OCI-LY1 (cell line): ENCODE measurements around the gene FRMD5.

Source experiments
- H2AFZ ChIP-seq: fragments of 200-600 bp; sonication (generic), shearing (Covaris generic); 2 replicates; pipeline ENCODE4 v1.6.0; 2014; ENCODE audit warnings: antibody characterized with exemption, mild to moderate bottlenecking, low read length
- H3F3A ChIP-seq: fragments of 200-600 bp; sonication (generic), shearing (Covaris generic); 2 replicates; pipeline ENCODE4 v1.6.0; 2014; ENCODE audit warnings: mild to moderate bottlenecking, antibody characterized with exemption, low read length, moderate library complexity; ENCODE audit not compliant: insufficient read depth
- H3K27ac ChIP-seq: fragments of 200-600 bp; sonication (generic); 2 replicates; pipeline ENCODE4 v1.5.1; 2014; ENCODE audit warnings: low read length, mixed run types, mild to moderate bottlenecking, low read depth; ENCODE audit not compliant: poor library complexity, severe bottlenecking
- H3K27me3 ChIP-seq: fragments of 200-600 bp; sonication (generic); 2 replicates; pipeline ENCODE4 v1.6.0; 2014; ENCODE audit warnings: antibody characterized with exemption, mild to moderate bottlenecking, low read length, moderate library complexity; ENCODE audit not compliant: insufficient read depth
- H3K36me3 ChIP-seq: fragments of 200-600 bp; sonication (generic); 2 replicates; pipeline ENCODE4 v1.6.1; 2014; ENCODE audit warnings: mild to moderate bottlenecking, antibody characterized with exemption, low read length, moderate library complexity, mixed read lengths; ENCODE audit not compliant: insufficient read depth
- H3K4me1 ChIP-seq: fragments of 200-600 bp; sonication (generic); 2 replicates; pipeline ENCODE4 v1.5.1; 2014; ENCODE audit warnings: mild to moderate bottlenecking, low read length, moderate library complexity; ENCODE audit not compliant: insufficient read depth, severe bottlenecking
- H3K4me2 ChIP-seq: fragments of 200-600 bp; sonication (generic), shearing (Covaris generic); 2 replicates; pipeline ENCODE4 v1.6.1; 2014; ENCODE audit warnings: low read length
- H3K4me3 ChIP-seq: fragments of 200-600 bp; sonication (generic); 2 replicates; pipeline ENCODE4 v1.5.1; 2014; ENCODE audit warnings: low read length, low read depth, mild to moderate bottlenecking, mixed read lengths; ENCODE audit not compliant: poor library complexity, severe bottlenecking
- H3K79me2 ChIP-seq: fragments of 200-600 bp; shearing (Covaris generic); 2 replicates; pipeline ENCODE4 v1.6.1; 2016; ENCODE audit warnings: mixed run types, low read length, mixed read lengths; ENCODE audit not compliant: insufficient read depth
- H3K9ac ChIP-seq: fragments of 200-600 bp; sonication (generic), shearing (Covaris generic); 2 replicates; pipeline ENCODE4 v1.6.1; 2014; ENCODE audit warnings: mild to moderate bottlenecking, low read length, mixed read lengths
- H3K9me2 ChIP-seq: fragments of 200-600 bp; sonication (generic), shearing (Covaris generic); 2 replicates; pipeline ENCODE4 v1.6.1; 2014; ENCODE audit warnings: low read depth, mild to moderate bottlenecking, low read length, mixed read lengths
- H3K9me3 ChIP-seq: fragments of 200-600 bp; shearing (Covaris generic); 2 replicates; pipeline ENCODE4 v1.6.1; 2014; ENCODE audit warnings: low read length, mixed read lengths
- H4K20me1 ChIP-seq: fragments of 200-600 bp; sonication (generic), shearing (Covaris generic); 2 replicates; pipeline ENCODE4 v1.6.0; 2016; ENCODE audit warnings: mild to moderate bottlenecking, low read length; ENCODE audit not compliant: insufficient read depth
- CTCF ChIP-seq: fragments of 200-600 bp; sonication (generic), shearing (Covaris generic); IDR thresholded peaks from 2 replicates; pipeline ENCODE4 v1.5.1; 2017; ENCODE audit warnings: mild to moderate bottlenecking, antibody characterized with exemption, low read length, moderate library complexity, mixed read lengths
- EZH2 ChIP-seq: fragments of 200-600 bp; sonication (generic), shearing (Covaris generic); IDR thresholded peaks from 2 replicates; pipeline ENCODE4 v1.8.0; 2017; ENCODE audit warnings: borderline replicate concordance, mixed run types, mild to moderate bottlenecking, antibody characterized with exemption, low read length, moderate library complexity, mixed read lengths

Gene FRMD5

GRCh38 chr15:43873651-43874050 is 321.4 kb downstream of the FRMD5 start:
- Histone ChIP-seq H3K9ac (no peak overlapping the region), H3K9me2 (no peaks in the 10 kb centered on the region)
- TF ChIP-seq EZH2: no peak
- no peak for TF ChIP-seq CTCF

GRCh38 chr15:43872416-43873020 is 322.6 kb downstream of the FRMD5 start:
- Histone ChIP-seq H3K27ac (no peak overlapping the region), H3K4me1 (no peaks in the 10 kb centered on the region), H3K9me2 (no peaks in the 10 kb centered on the region), H3K27me3 (no peaks in the 10 kb centered on the region), H3F3A (no peaks in the 10 kb centered on the region), H2AFZ (no peak overlapping the region), H3K36me3 (peaks cover 88% of the 10 kb centered on the region), H3K9me3 (no peaks in the 10 kb centered on the region), H3K4me2 (no peak overlapping the region), H3K79me2 (no peaks in the 10 kb centered on the region), H3K9ac (no peak overlapping the region), H3K4me3 (no peak overlapping the region), H4K20me1 (no peaks in the 10 kb centered on the region)
- TF ChIP-seq CTCF: peak; percentile 60
- no peak for TF ChIP-seq EZH2

More at GRCh38 chr15:43873651-43874050, 321.4 kb downstream of the FRMD5 start:
- no peaks in the 10 kb centered on the region for H3K4me1 ChIP-seq
- no peaks in the 10 kb centered on the region for H3F3A ChIP-seq
- no peak overlapping the region for H3K4me2 ChIP-seq
- no peaks in the 10 kb centered on the region for H3K9me3 ChIP-seq
- H3K79me2 ChIP-seq: no peaks in the 10 kb centered on the region
- no peak overlapping the region for H2AFZ ChIP-seq
- no peak overlapping the region for H3K27ac ChIP-seq
- no peaks in the 10 kb centered on the region for H3K27me3 ChIP-seq
- H3K36me3 ChIP-seq: peaks cover 88% of the 10 kb centered on the region
- H3K4me3 ChIP-seq: no peak overlapping the region
- H4K20me1 ChIP-seq: no peaks in the 10 kb centered on the region

GRCh38 chr15:43871835-43872234 is 323.2 kb downstream of the FRMD5 start:
- H3K27me3 ChIP-seq: no peaks in the 10 kb centered on the region
- H3K4me1 ChIP-seq: no peaks in the 10 kb centered on the region
- H3K36me3 ChIP-seq: peaks cover 87% of the 10 kb centered on the region
- no peaks in the 10 kb centered on the region for H3K79me2 ChIP-seq
- H3K9me3 ChIP-seq: no peaks in the 10 kb centered on the region
- H3F3A ChIP-seq: no peaks in the 10 kb centered on the region
- no peak overlapping the region for H2AFZ ChIP-seq
- no peaks in the 10 kb centered on the region for H4K20me1 ChIP-seq
- H3K27ac ChIP-seq: no peak overlapping the region
- no peak overlapping the region for H3K4me2 ChIP-seq
- H3K4me3 ChIP-seq: no peak overlapping the region
- TF ChIP-seq EZH2 (no peak), CTCF (no peak)
- H3K9me2 ChIP-seq: no peaks in the 10 kb centered on the region
- H3K9ac ChIP-seq: no peak overlapping the region
